Spleen (tissue), 11 donors: ENCODE measurements around the gene MTG1. TPM values are rescaled to one million over a fixed set of nuclear protein-coding genes. Genes with fewer than 3 reads are reported as not detected.
"Not testable (repeated sequence)": the region's sequence is repeated elsewhere in the genome, so short reads cannot be mapped to it uniquely, and the experiment has no call there.

Experiments used
- DNase-seq: peaks from one replicate; pipeline ENCODE4 v3.0.0-alpha.2; 2020
- H3K27ac ChIP-seq, 8 donors: fragments of 200-600 bp; sonication (generic) in 7 of 8; 1 replicate in 4 of 8; 2 replicates in 4 of 8; pipeline versions ENCODE4 v1.5.0 to v1.8.0; 2016 to 2021; ENCODE audit warnings: inconsistent platforms in 4 of 8, mild to moderate bottlenecking in 4 of 8, moderate library complexity in 1 of 8
- H3K27me3 ChIP-seq, 7 donors: fragments of 200-600 bp; sonication (generic) in 6 of 7; replicated peaks in 1 of 7; 1 replicate in 4 of 7; 2 replicates in 3 of 7; pipeline versions ENCODE4 v1.5.0 to v1.8.0; 2016 to 2021; ENCODE audit warnings: inconsistent platforms in 3 of 7, mild to moderate bottlenecking in 1 of 7
- H3K36me3 ChIP-seq, 6 donors: fragments of 200-600 bp; sonication (generic) in 5 of 6; 1 replicate in 4 of 6; 2 replicates in 2 of 6; pipeline versions ENCODE4 v1.5.0 to v1.8.0; 2016 to 2021; ENCODE audit warnings: inconsistent platforms in 2 of 6
- H3K4me1 ChIP-seq, 6 donors: fragments of 200-600 bp; sonication (generic) in 5 of 6; 1 replicate in 3 of 6; 2 replicates in 3 of 6; pipeline versions ENCODE4 v1.5.0 to v1.8.0; 2016 to 2021; ENCODE audit warnings: inconsistent platforms in 3 of 6
- H3K4me3 ChIP-seq, 8 donors: fragments of 200-600 bp; sonication (generic) in 7 of 8; 1 replicate in 4 of 8; 2 replicates in 4 of 8; pipeline versions ENCODE4 v1.5.0 to v1.8.0; 2016 to 2021; ENCODE audit warnings: inconsistent platforms in 4 of 8, mild to moderate bottlenecking in 4 of 8, moderate library complexity in 2 of 8
- H3K9me3 ChIP-seq, 8 donors: fragments of 200-600 bp; sonication (generic) in 7 of 8; 1 replicate in 4 of 8; 2 replicates in 4 of 8; pipeline versions ENCODE4 v1.5.0 to v1.8.0; 2016 to 2021; ENCODE audit warnings: inconsistent platforms in 4 of 8
- POLR2A ChIP-seq, 3 donors: fragments of 450-650 bp; IDR thresholded peaks; one replicate each; pipeline ENCODE4 v1.5.1; 2017; ENCODE audit warnings: antibody characterized with exemption in 3 of 3, mild to moderate bottlenecking in 1 of 3
- POLR2AphosphoS5 ChIP-seq, 3 donors: sonication (generic); formaldehyde crosslinking; IDR thresholded peaks; one replicate each; pipeline ENCODE4 v1.5.1; 2017; ENCODE audit warnings: antibody characterized with exemption in 3 of 3
- WGBS, 5 donors: extraction: QIAGEN DNeasy Blood & Tissue Kit in 3 of 5; methylation state at CpG; one replicate each; pipeline versions ENCODE4 v1.1.5 to v1.1.7; 2013 to 2018; 5-methylcytosine and 5-hydroxymethylcytosine counted together
- intact Hi-C: fragments of 100-400 bp; cut with DNase I; formaldehyde crosslinking; loops from one replicate; pipeline ENCODE4 v1.15.0; 2023; ENCODE audit warnings: low total_unique reads
- polyA plus RNA-seq, 3 donors: library from polyadenylated mRNA; stranded (reverse); fragments of 200-250 nt; gene quantifications; one replicate each; pipeline ENCODE4 v1.2.1, GENCODE V29; 2013
- total RNA-seq, 7 donors: library from RNA; depleted of rRNA in 3 of 7; stranded (reverse); fragments of >200 nt in 3 of 7; fragmentation: NEBNext Ultra II Directional in 4 of 7; extraction: Animal tissue kit (Norgen Biotek cat#: 25700) in 4 of 7; gene quantifications; one replicate each; pipeline versions ENCODE4 v1.1.0 to v1.2.1, GENCODE V29; 2016 to 2021
- TF ChIP-seq, protein P1 (sequence below), 11 experiments: fragments of 200-600 bp in 7 of 11; fragments of 450-650 bp in 4 of 11; sonication (generic) in 4 of 11; IDR thresholded peaks in 8 of 11; conservative IDR thresholded peaks in 3 of 11; 1 replicate in 7 of 11; 2 replicates in 4 of 11; pipeline versions ENCODE4 v1.4.0 to v1.8.0; 2016 to 2021; ENCODE audit warnings: antibody characterized with exemption in 11 of 11, inconsistent platforms in 4 of 11, mild to moderate bottlenecking in 1 of 11
- donor health status: healthy with polysubstance abuse.
- donor health status: DM: no; HTN: no; CAD: no; lungs with moderate emphysema.
- donor health status: DM: no; HTN: no; CAD: no.
- donor health status: Bipolar disorder and iron deficiency.
- donor health status: healthy.
- donor health status: DM: no; HTN: no; CAD: no.
- donor health status: DM: yes; HTN: yes; CAD: no.

The MTG1 gene
- total and polyA plus RNA-seq, 10 donors = 35.4 to 122 (median 65.6) TPM

DNA sequence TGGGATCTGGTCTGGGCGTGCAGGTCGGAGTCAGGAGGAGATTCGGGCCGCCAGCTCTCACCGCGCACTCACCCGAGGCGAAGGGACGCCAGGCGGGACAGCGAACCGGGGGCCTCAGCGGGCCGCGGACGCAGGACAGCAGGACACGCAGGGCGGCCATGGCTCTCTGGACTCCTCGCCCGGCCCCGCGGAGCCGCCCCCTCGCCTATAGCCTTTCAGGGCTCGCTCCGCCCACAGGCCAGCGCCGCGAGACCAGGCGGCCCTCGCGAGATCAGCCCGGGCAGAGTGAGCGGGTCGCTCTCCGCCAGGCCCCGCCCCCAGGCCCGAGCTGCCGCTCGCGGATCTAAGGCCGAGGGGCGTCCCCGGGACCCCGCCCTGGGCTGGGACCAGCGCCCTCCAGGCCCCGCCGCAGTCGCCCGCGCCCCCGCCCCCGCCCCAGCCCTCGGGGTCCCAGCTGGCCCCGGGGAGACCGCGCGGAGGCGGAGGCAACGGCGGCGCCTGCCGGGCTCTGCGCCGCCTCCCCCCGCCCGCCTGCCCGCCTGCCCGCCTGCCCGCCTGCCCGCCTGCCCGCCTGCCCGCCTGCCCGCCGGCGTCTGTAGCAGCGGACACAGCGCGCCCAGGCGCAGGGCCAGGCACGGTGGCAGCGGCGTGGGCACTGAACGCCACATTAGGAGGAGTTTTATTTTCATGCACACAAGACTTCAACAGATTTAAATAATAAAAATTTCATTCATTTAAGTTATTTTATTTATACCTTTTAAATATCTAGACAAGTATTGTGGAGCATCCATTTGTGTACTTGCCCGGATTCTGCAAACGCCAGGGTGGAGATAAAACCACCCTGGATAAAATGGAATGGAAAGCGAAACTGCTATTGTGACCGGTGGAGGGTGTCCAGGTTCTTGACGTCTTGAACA is 20.5 kb upstream of the MTG1 start, which contains the start of gene ECHS1:
Gene ECHS1 (minus strand): TSS at position 181 of the 917 bp plus-strand sequence. CDS start 21 bp downstream, at position 160.
- Histone ChIP-seq H3K27me3 (peaks cover 0 to 4% (median 0%) of the 10 kb centered on the region in 7 donors), H3K4me1 (peaks cover 11 to 41% (median 30%) of the 10 kb centered on the region in 6 donors), H3K4me3 (peak within 1 kb of the TSS; percentile 56 to 91 (median 68)), H3K36me3 (peaks cover 0 to 31% (median 24%) of the 10 kb centered on the region in 6 donors), H3K27ac (peak within 1 kb of the TSS; percentile 80 to 96 (median 91)), H3K9me3 (no peaks in the 10 kb centered on the region)
- TF ChIP-seq POLR2AphosphoS5 (IDR thresholded peaks at IDR 0.05) = peak; percentile 81 to 91 (median 86)
- TF ChIP-seq, protein P1, sequence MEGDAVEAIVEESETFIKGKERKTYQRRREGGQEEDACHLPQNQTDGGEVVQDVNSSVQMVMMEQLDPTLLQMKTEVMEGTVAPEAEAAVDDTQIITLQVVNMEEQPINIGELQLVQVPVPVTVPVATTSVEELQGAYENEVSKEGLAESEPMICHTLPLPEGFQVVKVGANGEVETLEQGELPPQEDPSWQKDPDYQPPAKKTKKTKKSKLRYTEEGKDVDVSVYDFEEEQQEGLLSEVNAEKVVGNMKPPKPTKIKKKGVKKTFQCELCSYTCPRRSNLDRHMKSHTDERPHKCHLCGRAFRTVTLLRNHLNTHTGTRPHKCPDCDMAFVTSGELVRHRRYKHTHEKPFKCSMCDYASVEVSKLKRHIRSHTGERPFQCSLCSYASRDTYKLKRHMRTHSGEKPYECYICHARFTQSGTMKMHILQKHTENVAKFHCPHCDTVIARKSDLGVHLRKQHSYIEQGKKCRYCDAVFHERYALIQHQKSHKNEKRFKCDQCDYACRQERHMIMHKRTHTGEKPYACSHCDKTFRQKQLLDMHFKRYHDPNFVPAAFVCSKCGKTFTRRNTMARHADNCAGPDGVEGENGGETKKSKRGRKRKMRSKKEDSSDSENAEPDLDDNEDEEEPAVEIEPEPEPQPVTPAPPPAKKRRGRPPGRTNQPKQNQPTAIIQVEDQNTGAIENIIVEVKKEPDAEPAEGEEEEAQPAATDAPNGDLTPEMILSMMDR (IDR thresholded peaks at IDR 0.05 in 8 of 11, conservative IDR thresholded peaks at IDR 0.05 in 3 of 11) = peak in 4 of 11 experiments; percentile 39 to 61 (median 47)
- peak in 1 of 3 donors; percentile 58 for TF ChIP-seq POLR2A (IDR thresholded peaks at IDR 0.05)
- peak; percentile 100 for DNase-seq
- WGBS, 5 donors = 1 to 2% (median 1%) methylated on average over 34 to 89 of the region's 89 CpGs
- intact Hi-C loops = no loop called here

DNA sequence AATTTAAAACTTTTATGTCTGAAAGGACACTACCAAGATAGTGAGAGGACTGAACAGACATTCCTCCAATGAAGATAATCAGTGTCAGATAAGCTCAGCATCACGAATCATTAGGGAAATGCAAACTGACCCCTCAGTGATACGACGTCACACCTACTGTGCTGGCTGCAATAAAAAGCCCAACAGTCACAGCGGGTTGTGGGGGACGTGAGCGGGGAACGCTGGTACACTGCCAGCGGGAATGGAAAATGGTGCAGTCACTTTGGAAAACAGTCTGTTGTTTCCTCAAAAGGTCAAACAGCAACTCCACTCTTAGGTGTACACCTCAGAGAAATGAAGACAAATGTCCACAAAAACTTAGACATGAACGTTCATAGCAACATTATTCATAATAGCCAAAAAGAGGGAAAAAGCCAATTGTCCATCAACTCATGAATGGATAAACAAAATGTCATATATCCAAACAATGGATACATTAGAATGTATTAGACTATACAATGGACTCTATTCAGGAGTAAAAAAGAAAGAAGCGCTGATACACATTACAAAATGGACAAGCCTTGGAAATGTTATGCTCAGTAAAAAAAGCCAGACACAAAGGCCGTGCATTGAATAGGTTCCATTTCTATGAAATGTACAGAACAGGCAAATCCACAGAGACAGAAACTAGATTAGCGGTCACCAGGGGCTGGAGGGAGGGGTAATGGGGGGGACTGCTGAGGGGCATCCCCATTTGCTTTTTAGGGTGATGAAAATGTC is 18.4 kb upstream of the MTG1 start:
- Histone ChIP-seq H3K36me3 (peaks cover 0 to 10% (median 3%) of the 10 kb centered on the region in 6 donors), H3K27ac (no peak overlapping the region), H3K9me3 (no peaks in the 10 kb centered on the region), H3K4me3 (no peak overlapping the region), H3K27me3 (peaks cover 0 to 13% (median 0%) of the 10 kb centered on the region in 7 donors), H3K4me1 (peaks cover 19 to 55% (median 42%) of the 10 kb centered on the region in 6 donors)
- TF ChIP-seq, protein P1 (IDR thresholded peaks at IDR 0.05 in 8 of 11, conservative IDR thresholded peaks at IDR 0.05 in 3 of 11) = no peak
- no peak for TF ChIP-seq POLR2AphosphoS5 (IDR thresholded peaks at IDR 0.05)
- TF ChIP-seq POLR2A (IDR thresholded peaks at IDR 0.05) = no peak
- intact Hi-C loops = no loop called here
- DNase-seq = no peak
- WGBS, 5 donors = 90 to 93% (median 91%) methylated on average over 12 of the region's 12 CpGs

- H3K4me3 ChIP-seq, H3K27ac ChIP-seq, DNase-seq, H3K36me3 ChIP-seq, intact Hi-C loops, H3K9me3 ChIP-seq: not testable (repeated sequence)
- 90 to 98% (median 94%) methylated on average over 5 of the region's 5 CpGs for WGBS, 5 donors
- H3K27me3 ChIP-seq = peaks cover 0 to 13% (median 0%) of the 10 kb centered on the region in 7 donors
- peaks cover 25 to 62% (median 48%) of the 10 kb centered on the region in 6 donors for H3K4me1 ChIP-seq
Observed at GRCh38 chr10:133376183-133376582, 17.8 kb upstream of the MTG1 start.

GRCh38 chr10:133377025-133377817 is 16.7 kb upstream of the MTG1 start:
- intact Hi-C loops = no loop called here
- H3K27me3 ChIP-seq = peaks cover 0 to 13% (median 0%) of the 10 kb centered on the region in 7 donors

More at GRCh38 chr10:133377025-133377817, 16.7 kb upstream of the MTG1 start:
- H3K4me3 ChIP-seq = peak overlapping the region in 1 of 8 donors; percentile 78
- TF ChIP-seq, protein P1 (IDR thresholded peaks at IDR 0.05 in 8 of 11, conservative IDR thresholded peaks at IDR 0.05 in 3 of 11) = no peak
- no peak for TF ChIP-seq POLR2A (IDR thresholded peaks at IDR 0.05)
- TF ChIP-seq POLR2AphosphoS5 (IDR thresholded peaks at IDR 0.05) = no peak
- peaks cover 0 to 9% (median 0%) of the 10 kb centered on the region in 6 donors for H3K36me3 ChIP-seq
- DNase-seq = no peak
- WGBS, 5 donors = 93 to 95% (median 94%) methylated on average over 19 to 30 of the region's 30 CpGs
- H3K4me1 ChIP-seq = peaks cover 23 to 63% (median 51%) of the 10 kb centered on the region in 6 donors
- peak overlapping the region in 2 of 8 donors; percentile 86 to 87 for H3K27ac ChIP-seq
- H3K9me3 ChIP-seq = no peaks in the 10 kb centered on the region
